Left hindlimb (tissue), 1 donor: ENCODE data around the gene GNAO1.

Experiments used
- DNase-seq: peaks from one replicate; pipeline ENCODE4 v3.0.0-alpha.2; 2018

The GNAO1 gene

DNA sequence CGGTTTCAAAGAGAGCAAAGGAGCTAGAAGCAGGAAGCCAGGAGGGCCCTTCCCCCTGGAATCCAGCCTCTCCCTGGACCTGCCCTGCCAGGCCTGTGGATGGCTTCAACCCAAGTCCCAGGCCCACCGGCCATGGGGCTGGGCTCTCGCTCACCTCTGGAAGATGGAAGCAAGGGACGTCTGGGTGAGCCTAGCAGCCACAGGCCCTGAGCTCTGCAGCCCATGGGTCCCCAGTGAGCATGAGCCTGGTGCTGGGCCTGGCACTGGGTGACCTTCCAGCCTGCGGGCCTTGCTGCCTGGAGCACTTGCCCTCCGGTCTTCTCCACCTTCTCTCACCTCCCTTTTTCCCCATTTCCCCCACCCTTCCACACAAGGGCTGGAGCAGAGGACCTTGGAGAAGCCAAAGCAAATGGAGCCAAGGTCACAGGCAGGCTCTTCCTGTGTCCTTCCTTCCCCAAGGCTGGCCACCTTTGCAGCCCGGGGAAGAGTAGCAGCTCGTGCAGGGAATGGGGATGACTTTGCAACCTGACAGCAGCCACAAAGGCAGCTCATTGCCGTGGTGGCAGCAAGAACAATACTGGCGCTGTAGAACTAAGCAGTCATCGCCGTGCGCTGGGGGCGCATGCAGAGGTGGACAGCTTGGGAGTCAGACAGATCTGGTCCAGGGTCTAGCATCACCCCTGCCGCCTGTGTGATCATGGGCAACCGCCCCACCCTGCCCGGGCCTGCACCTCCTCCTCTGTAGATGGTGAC, 147.5 kb downstream of the GNAO1 start:
- no peak for DNase-seq

DNA sequence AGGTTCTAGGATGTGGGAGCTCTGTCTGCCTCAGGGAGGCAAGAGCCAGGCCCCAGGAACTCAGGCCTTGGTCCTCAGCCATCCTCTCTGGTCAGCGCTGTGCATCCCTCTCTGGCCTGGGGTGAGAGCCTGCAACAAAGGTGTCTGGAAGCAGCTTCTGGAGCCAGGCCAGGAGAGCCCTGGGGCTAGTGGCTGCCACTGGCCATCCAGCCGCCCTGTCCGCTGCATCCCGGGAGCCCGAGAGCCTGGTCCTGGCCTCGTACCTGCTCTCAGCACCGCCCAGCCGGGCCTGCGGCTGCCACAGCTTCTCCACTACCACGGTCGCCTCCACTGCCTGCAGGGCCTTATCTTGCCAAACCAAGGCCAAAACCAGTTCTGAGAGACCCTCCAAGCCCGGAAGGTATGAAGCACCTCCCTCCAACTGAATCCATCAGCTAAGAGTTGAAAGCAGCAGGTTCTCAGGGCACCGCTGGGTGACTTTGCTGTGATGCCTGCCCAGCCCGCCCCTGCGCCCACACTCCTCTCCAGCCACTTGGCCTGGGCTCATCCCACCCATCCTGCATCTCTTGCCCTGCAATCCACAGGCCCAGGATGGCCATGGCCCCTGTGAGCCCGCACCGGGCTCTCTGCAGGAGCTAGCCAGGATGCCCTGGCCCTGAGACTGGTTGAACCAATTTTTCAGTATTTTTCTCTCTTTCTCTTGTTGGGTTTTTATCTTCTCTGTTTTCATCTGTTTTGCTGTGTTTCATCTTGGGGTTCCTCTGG, 148.3 kb downstream of the GNAO1 start:
- DNase-seq = no peak

DNA sequence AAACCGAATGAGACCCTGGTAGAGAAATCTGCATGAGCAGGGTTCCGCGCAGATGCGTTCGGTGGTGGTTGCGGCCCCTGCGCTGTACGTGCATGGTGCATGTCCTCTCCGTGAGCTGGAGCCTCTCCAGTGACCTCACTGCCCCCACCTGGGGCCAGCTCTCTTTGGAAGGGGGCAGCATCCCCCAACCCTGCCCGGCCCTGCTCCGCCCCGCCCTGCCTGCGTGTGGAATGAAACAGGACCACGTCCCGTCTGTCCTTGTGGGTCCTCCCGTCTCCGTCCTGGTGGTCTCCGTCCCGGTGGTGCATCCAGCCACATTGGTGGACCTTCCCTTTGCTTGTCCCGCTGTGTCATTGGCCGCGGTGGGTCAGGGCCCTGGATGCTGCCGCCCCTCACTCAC, 149.1 kb downstream of the GNAO1 start:
- DNase-seq = no peak

DNA sequence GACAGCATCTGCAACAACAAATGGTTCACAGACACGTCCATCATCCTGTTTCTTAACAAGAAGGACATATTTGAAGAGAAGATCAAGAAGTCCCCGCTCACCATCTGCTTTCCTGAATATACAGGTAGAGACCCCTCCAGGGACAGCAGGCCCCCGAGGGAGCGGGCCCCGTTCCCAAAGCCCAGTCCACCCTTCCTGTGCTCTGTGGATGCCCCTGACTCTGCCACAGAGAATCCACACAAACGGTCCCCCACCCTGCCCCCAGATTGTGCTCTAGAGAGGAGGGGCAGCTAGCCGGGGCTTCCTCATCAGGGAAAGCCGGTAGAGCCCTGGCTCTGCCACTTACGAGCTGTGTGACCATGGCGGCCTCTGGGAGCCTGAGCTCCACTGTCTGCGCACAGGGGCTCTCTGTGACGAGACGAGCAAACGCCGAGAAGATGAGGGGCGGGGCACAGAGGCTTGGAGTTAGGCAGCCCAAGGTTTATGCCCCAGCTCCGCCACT, 149.6 kb downstream of the GNAO1 start:
- DNase-seq = no peak

DNA sequence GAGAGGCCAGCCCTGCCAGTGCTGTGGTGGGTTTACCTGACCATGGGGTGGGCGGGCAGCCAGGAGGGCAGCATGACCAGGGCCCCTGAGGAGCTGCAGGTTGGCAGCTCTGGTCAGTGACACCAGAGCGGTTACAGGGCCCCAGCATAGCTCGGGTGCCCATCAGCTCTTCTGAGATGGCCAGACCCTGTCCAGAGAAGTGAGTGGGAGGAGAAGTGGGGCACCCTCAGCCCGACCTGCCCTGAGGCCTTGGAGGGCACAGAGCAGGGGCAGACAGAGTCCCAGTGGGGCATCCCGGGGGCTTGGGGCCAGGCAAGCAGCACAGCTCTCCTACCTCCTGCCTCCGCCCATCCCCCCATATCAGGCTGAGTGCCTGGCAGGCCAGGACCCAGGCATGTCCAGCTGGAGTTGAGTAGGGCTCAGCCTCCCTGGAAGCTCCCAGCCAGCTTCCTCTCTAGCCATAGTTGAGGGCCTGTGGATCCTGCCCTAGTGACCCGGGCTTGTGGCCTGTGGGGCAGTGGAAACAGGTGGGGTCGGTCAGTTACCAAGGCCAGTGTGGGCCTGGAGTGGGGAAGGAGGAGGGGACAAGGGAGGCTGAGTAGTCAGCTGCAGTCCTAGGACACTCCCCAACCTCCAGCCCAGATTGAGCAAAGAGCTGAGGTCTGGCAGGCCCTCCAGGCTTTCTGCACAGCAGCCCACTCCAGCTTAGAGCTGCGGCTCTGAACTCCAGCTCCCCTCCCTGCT, 150.5 kb downstream of the GNAO1 start:
- no peak for DNase-seq

DNA sequence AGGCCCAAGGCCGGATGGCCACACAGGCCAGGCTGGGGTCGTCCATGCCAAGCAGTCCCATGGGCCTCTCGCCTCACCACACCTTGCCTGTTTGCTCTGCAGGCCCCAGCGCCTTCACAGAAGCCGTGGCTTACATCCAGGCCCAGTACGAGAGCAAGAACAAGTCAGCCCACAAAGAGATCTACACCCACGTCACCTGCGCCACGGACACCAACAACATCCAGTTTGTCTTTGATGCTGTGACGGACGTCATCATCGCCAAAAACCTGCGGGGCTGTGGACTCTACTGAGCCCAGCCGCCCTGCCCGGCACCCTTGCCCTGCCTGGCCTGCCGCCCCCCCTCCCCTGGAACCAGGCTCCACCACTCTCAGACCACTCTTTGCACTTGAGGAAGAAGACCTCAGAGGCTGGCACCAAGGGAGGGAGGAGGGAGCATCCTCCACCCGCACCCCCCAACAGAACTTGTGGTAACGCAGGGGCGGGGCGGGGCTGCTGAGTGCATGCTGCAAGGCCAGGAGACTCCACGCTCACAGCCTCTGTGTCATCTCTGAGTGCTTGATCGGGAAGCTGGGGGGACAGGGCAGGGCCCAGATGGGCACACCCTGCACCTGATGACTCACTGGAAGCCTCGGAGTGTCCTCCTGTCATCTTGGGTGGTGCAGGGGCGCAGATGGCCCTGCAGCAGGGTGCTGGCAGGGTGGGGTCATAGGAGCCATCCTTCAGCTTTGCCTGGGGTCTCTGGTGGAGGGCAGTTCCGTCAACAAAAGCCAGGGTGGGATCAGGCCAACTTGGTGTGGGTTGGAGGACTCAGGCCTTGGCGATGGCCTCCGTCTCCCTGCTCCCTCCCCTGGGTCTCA, 152.6 kb downstream of the GNAO1 start:
- no peak for DNase-seq

DNA sequence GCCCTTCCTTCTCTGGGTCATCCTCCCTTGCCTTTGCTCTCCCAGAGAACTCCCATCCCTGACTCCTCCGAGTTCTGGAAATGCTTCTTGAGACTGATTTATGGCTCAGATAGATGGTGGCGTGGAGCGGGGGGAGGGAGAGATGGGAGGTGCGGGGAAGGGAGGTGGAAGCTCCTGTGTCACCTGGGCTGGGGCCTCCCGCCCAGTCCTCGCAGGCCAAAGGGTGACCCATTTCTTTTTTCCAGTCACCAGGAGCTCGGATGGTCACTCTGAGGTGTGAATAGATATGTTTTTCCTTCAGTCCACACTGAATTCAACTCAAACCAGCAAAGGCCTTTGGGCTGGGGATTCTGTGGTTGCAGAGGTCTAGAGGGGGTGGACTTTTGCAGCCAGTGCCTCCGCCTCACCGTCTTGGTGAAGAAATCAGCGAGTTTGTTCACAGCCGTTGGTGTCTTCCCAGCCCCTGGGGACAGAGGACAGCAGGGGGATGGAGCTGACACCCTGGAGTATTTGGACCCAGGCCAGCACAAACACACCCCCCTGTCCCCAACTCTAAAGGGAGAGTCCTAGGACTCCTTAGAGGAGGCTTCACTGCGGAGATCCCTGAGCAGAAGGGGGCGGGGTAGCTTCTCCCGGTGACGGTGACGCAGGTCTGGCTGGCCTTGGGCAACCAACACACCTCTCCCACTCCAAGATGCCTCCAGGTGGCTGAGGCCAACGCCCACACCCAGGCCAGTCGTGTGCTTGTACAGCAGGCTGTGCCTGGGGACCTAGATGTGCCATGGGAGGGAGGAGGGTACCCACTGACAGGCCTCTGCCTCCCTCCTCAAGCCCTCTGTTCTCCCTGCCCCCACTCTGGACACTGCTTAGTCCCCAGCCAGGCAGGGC, 153.5 kb downstream of the GNAO1 start:
- DNase-seq = no peak

DNA sequence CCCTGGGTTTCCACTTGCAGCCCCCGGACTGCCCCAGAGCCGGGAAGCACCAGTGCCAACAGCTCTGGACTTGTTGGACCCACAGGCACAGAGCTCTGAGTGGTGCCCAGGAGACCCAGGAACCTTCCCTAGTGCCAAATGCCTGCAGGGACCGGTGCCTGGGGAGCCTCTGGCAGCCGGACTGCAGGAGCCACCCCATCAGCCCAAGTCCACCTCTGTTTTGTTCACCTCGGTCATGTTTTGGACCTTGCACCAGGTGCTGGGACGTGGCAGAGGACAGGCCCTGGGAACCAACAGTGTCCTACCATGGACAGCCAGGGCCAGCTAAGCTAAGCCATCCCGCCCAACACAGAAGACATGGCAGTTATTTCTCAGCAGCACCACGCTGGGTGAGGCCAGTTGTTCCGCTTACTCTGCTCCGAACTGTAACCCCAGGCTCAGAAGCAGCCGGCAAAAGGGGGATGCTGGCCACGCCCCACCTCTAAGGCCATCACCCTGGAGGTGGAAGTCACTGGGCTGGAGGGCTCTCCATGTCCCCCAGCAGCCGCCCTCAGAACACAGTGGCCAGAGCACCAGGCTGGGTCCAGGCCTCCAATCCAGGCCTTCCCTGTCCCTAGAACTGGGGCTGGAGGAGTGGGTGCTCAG, 154.2 kb downstream of the GNAO1 start:
- DNase-seq = no peak

DNA sequence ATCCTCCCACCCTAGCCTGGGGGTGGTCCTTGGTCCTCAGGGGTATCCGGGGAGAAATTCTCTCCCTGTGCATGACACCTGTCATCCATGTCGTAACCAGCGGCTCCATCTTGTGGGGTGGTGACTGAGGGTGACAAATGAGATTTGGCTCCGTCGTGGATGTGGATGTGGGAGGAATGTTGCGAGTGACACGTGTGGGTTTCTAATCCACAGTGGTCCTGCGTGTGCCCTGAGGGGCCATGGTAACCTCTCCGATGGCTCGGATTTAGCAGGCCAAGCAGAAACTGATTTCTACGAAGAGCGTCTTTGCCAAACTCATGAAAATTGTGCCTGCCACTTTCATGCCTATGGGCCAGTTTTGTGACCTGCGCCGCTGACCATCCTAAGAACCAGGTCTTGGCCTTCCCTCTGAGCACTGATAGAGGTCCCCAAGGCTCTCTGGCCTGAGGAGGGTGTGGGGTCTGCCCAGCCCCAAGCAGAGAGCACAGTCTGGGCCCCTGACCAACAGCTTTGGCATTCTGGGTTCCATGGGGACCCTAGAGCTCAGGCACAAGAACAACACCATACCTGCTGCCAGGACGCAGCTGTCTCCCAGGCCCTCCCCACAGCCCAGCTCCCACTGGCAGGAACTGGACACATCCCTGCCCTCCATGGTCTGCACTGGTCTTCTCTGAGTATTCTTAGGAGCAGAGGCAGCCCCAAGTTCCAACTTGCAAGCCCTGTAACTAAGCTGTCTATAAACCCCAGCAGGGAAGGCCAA, 155.0 kb downstream of the GNAO1 start:
- peak; percentile 4 for DNase-seq

DNA sequence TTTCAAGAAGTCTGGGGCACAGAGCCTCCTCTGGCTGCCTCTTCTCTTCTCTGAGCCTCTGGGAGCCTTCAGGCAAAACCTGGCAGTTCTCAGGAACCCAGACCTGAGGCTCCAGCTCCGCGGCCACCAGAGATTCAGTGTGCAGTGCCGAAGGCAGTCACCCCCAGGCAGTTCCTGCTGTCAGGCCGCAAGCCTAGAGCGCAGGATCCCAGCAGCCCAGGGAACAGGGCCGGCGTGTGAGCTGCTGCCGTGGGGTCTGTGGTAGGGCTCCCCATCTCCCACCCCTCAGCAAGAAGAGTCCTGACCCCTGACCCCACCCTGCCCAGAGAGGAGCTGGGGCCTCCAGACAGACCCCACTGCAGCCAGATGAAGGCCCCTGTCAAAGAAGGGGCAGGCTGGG, 155.9 kb downstream of the GNAO1 start:
- peak; percentile 13 for DNase-seq

DNA sequence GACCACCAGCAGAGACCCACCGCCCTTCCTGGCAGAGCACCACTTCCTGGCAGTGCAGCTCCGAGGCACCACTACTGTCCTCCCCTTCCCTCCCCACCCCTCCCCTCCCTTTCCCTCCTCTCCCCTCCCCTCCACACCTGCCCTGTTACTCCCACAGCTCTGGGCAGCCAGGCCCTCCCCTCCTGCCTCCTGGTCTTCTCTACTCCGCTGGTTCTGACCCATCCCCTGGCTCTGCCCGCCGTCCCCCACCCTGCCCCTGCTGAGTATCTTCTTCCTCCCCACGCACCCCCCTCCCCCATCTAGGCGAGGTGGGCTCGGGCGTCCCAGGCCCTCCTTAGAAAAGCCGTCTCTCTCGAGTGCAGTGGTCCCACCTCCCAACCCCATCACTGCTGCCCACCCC, 156.4 kb downstream of the GNAO1 start:
- DNase-seq = peak; percentile 20

DNA sequence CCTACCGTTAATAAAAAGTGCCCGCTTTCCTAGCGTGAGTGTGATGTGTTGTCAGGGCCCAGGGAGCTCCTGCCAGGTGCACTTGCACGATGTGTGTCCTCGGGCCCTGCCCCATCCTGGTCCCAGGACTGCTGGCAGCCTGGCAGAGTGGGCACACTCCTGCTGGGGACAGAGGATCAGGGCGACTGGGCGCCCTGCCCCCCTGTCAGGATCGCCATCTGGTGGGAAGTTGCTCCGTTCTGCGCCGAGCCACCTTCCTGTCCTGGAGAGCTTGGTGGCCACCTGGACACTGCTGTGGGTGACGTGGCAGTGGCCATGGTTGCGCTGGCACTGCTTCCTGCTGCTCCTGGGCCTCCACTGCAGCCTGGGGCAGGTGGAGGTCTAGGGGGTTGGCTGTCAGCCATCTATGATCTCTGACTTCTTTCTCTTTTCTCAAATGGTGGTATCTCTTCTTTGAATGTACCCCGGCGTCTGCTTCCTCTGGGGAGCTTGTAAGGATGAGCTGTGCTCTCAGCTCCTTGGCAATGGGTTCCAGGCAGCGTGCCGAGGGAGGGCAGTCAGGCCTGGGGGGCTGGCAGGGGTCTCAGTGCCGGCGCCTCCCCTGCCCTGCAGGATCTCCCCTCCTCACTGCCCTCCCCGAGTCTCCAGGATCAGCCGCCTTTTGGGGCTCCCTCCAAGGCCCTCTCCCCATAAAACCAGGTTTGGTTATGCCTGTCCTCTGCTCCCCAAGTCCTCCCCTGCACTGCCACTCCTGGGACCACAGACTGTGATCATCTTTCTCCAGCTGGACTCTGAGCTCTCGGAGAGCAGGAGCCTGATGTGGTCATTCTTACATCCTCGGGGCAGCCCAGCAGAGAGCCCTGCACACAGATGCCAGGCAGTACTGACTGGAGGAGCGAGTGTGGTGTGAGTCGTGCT, 157.1 kb downstream of the GNAO1 start:
- peak; percentile 14 for DNase-seq

DNA sequence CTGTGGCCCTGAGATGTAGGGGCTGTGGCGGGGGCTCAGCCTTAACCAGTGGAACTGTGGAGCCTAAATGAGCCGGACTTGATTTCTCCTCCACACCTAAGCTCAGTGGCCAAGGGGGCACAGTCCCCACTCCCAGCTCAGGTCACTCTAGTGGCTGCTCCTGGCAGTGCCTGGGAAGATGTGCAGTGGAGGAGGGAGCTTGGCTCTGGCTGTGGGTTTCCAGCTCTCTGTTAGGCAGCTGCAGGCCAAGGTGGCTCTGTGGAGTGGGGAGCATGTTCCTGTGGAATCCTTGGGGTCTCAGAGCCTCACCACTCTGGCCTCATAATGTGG, 157.8 kb downstream of the GNAO1 start:
- peak; percentile 19 for DNase-seq

DNA sequence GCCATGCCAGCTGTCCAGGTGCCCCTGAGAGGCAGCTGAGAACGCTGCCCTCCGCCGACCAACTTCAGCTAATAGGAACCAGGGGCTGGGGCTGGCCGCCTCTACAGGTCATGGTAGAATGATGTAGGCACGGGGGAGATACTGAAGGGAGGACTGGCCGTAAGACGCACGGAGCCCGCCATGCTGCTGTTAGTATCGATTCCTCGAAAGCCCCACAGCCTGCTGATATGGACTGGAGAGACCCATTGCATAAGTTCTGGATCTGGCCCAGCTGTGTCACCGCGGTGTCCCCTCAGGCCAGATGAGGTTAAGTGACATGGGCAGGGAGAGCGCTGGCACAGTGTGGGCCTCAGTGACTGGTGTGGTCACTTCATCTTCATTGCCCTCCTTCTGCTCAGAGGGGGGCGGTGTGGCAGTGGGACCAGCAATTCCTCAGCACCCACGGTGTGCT, 158.4 kb downstream of the GNAO1 start:
- peak; percentile 5 for DNase-seq

DNA sequence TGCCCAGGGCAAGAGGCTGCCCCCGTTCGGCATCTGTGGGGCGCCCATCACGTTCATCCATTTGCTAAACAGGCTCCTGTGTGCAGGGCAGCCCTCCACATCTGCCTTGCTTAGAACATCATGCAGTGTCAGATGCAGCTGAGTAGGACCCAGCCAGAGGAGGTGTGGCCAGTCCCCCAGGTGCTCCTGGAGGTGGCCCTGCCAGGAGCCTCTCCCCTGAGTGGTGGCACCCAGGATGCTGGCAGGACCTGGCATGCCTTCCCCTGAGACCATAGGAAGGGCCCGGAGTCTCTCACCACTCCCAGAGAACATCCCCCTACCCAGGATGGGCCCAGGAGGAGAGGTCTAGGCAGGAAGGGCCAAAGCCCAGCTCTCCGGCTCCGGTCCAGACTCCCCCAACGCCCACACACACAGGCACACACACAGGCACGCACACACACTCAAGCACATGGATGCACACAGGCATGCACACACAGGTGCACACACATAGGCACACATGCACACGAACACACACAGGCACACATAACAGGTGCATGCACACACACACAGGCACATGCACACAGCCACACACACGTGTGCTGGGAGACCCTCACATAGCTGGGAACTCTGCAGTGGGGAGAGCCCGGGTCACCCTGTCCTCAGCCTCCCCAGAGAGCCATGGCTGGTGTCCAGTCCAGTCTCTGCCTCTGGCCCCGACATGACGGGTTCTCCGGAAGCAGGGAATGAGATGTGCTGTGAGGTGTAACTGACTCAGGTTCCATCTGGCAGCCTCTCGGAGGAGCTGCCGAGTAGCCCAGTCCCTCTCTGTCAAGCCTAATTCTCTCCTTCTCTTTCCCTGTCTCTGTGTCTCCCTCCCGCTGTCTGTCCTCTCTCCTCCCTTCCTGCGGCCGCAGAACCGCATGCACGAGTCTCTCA, 159.5 kb downstream of the GNAO1 start:
- peak; percentile 15 for DNase-seq

DNA sequence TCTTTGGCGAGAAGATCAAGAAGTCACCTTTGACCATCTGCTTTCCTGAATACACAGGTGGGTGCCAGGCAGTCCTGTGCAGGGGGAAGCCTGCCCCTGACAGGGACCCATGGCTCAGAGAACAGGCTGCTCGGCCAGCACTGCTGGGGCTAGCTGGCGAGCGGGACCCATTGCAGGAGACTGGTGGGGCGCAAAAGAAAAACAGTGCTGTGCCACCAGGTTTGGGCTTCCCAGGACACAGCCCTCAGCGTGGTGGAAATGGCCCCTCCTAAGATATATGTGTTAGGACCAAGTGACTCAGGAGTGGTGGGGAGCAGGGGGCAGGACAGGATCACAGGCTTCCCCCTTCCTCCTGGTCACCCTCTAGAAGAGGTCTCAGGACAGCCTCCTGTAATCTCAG, 160.2 kb downstream of the GNAO1 start:
- DNase-seq = peak; percentile 13

DNA sequence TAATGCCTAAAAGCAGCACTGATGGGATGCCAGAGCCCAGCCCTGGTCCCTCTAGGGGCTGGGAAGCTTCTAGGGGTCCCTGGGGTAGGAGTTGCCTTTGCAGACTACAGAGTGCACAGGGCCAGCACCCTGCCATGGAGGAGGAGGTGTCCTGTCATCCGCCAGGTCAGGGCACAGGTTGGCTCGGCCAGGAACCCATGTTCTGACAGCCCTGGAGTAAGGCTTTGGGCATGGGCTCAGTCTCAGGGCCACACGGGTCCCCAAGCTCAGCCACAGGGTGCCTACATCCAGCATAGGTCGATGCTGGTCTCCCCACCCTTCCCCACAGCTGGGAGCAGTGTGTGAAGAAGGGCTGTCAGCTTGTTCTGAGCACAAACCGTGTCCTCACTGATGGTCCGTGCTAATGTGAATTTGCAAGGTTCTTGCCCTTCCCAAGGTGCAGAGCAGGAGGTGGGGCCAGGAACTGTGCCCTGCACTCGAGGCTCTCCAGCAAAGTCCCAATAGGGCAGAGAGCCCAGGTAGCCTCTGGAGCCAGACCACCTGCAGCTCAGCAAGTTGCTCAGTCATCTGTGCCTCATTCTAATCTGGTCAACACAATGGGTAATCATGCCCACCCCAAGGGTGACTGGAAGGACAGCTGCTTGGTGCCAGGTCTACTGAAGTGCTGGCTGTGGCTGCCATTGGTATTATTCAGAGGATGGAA, 161.2 kb downstream of the GNAO1 start:
- DNase-seq = peak; percentile 10
